Prostate gland (tissue), 2 donors: Measurements from ENCODE around the gene VAMP4. TPM values are rescaled to one million over a fixed set of nuclear protein-coding genes. Genes with fewer than 3 reads are reported as not detected.

Source experiments
- DNase-seq: peaks from one replicate; pipeline ENCODE4 v3.0.0-alpha.2; 2019; ENCODE audit warnings: low spot score
- H3K27ac ChIP-seq, 2 donors: fragments of 200-600 bp; sonication (generic); 2 replicates each; pipeline ENCODE4 v1.5.1; 2017 to 2019
- H3K27me3 ChIP-seq: fragments of 200-600 bp; sonication (generic); replicated peaks from 2 replicates; pipeline ENCODE4 v1.5.1; 2019; ENCODE audit not compliant: insufficient read depth
- H3K36me3 ChIP-seq, 2 donors: fragments of 200-600 bp; sonication (generic); 1 replicate in 1 of 2; 2 replicates in 1 of 2; pipeline versions ENCODE4 v1.5.1 to v1.8.1; 2017 to 2019
- H3K4me1 ChIP-seq: fragments of 200-600 bp; sonication (generic); replicated peaks from 2 replicates; pipeline ENCODE4 v1.5.1; 2019
- H3K4me3 ChIP-seq, 2 donors: fragments of 200-600 bp; sonication (generic); 2 replicates each; pipeline ENCODE4 v1.5.1; 2017 to 2019
- H3K9me3 ChIP-seq: fragments of 200-600 bp; sonication (generic); 2 replicates; pipeline ENCODE4 v1.5.1; 2017
- POLR2A ChIP-seq: fragments of 450-650 bp; IDR thresholded peaks from one replicate; pipeline ENCODE4 v1.6.1; 2016; ENCODE audit warnings: antibody characterized with exemption, mild to moderate bottlenecking
- POLR2AphosphoS5 ChIP-seq: sonication (generic); formaldehyde crosslinking; IDR thresholded peaks from one replicate; pipeline ENCODE4 v1.6.1; 2017; ENCODE audit warnings: antibody characterized with exemption
- WGBS: methylation state at CpG from one replicate; pipeline ENCODE4 v1.1.5; 2018; 5-methylcytosine and 5-hydroxymethylcytosine counted together
- intact Hi-C: fragments of 100-400 bp; cut with DNase I; formaldehyde crosslinking; loops from one replicate; pipeline ENCODE4 v1.14.2; 2022
- total RNA-seq, 2 donors: library from RNA; depleted of rRNA; stranded (reverse); fragments of >200 nt; gene quantifications; one replicate each; pipeline ENCODE4 v1.1.0, GENCODE V29; 2016
- TF ChIP-seq, protein P1 (sequence below), 4 experiments: fragments of 200-600 bp in 2 of 4; fragments of 450-650 bp in 2 of 4; sonication (generic) in 2 of 4; IDR thresholded peaks; 1 replicate in 3 of 4; 2 replicates in 1 of 4; pipeline ENCODE4 v1.5.1; 2016 to 2019; ENCODE audit warnings: antibody characterized with exemption in 4 of 4, mild to moderate bottlenecking in 2 of 4, moderate library complexity in 2 of 4

The VAMP4 gene
- total RNA-seq, 2 donors from 2014 or later = 8.2 to 17.2 TPM

DNA sequence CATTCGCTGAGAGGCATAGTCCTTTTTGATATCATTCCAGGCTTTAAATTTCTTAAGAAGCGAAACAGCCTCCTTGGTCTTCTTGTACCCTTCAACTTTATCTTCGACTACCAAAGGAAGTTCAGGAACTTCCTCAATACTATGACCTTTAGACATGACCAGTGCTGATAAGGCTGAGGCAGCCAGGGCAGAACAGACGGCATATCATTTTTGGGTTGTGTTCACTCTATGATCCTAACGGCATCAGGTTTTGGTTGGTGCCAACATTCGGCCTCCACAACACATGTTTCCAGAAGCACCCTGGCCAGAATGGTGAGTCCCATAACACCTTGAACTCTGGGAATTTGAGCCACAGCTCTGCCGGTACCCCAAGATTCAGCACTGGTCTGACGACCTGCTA lies 58.0 kb downstream of the VAMP4 start:
- intact Hi-C loops = no loop called here
- no peaks in the 10 kb centered on the region for H3K36me3 ChIP-seq
- no peaks in the 10 kb centered on the region for H3K9me3 ChIP-seq
- H3K4me1 ChIP-seq = no peaks in the 10 kb centered on the region
- no peak for TF ChIP-seq POLR2A
- TF ChIP-seq, protein P1, sequence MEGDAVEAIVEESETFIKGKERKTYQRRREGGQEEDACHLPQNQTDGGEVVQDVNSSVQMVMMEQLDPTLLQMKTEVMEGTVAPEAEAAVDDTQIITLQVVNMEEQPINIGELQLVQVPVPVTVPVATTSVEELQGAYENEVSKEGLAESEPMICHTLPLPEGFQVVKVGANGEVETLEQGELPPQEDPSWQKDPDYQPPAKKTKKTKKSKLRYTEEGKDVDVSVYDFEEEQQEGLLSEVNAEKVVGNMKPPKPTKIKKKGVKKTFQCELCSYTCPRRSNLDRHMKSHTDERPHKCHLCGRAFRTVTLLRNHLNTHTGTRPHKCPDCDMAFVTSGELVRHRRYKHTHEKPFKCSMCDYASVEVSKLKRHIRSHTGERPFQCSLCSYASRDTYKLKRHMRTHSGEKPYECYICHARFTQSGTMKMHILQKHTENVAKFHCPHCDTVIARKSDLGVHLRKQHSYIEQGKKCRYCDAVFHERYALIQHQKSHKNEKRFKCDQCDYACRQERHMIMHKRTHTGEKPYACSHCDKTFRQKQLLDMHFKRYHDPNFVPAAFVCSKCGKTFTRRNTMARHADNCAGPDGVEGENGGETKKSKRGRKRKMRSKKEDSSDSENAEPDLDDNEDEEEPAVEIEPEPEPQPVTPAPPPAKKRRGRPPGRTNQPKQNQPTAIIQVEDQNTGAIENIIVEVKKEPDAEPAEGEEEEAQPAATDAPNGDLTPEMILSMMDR (IDR thresholded peaks at IDR 0.05) = no peak
- no peak for TF ChIP-seq POLR2AphosphoS5
- H3K27ac ChIP-seq = no peak overlapping the region
- no peaks in the 10 kb centered on the region for H3K27me3 ChIP-seq
- DNase-seq = no peak
- H3K4me3 ChIP-seq = no peak overlapping the region
- 94% methylated on average over 8 of the region's 8 CpGs for WGBS

DNA sequence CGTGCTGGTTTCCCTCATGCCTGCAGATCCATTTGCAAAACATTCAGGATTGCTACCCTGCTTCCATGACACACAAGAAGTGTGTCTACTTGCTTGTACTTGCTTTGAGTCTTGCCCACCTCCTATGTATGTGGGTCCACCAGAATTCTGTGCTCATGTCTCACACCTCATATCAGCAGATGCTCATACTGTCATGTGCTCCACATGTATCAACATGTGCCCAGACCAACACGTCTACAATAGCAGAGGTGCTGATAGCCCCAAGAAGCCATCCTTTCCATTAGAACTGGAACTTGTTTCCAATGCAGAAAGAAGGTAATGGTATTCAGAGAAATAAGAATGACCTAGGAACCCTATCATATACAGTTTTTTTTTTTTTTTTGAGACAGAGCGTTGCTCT lies 61.5 kb downstream of the VAMP4 start:
- Histone ChIP-seq H3K4me3 (no peak overlapping the region), H3K27ac (no peak overlapping the region), H3K4me1 (no peaks in the 10 kb centered on the region), H3K27me3 (no peaks in the 10 kb centered on the region), H3K9me3 (no peaks in the 10 kb centered on the region), H3K36me3 (no peaks in the 10 kb centered on the region)
- 98% methylated on average over 3 of the region's 3 CpGs for WGBS
- intact Hi-C loops = no loop called here
- no peak for TF ChIP-seq POLR2AphosphoS5
- no peak for TF ChIP-seq POLR2A
- TF ChIP-seq, protein P1 (IDR thresholded peaks at IDR 0.05) = no peak
- no peak for DNase-seq

DNA sequence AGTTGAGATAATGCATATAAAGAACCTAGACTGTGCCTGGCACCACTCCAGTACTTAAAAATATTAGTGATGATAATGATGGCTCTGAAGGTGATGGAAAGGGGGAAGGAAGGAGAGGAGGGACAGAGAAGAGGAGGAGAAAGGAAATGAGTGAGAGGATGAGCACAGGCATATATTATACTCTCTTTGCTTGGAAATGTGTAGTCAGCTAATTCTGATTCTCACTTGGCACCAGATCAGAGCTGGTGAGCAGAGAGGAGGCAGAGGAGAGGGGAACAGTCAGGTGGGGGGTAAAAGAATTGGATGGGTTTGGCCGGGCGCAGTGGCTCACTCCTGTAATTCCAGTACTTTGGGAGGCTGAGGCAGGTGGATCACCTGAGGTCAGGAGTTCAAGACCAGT lies 65.0 kb downstream of the VAMP4 start:
- 78% methylated on average over 2 of the region's 2 CpGs for WGBS
- no peaks in the 10 kb centered on the region for H3K9me3 ChIP-seq
- DNase-seq = no peak
- H3K4me1 ChIP-seq = no peaks in the 10 kb centered on the region
- TF ChIP-seq POLR2AphosphoS5 (no peak), POLR2A (no peak)
- TF ChIP-seq, protein P1 (IDR thresholded peaks at IDR 0.05) = no peak
- intact Hi-C loops = loop anchor here (5.0 kb wide), 1 partner anchor 40 kb away; no protein-coding TSS in a partner anchor
- no peak overlapping the region for H3K4me3 ChIP-seq
- H3K36me3 ChIP-seq = no peaks in the 10 kb centered on the region
- no peaks in the 10 kb centered on the region for H3K27me3 ChIP-seq
- H3K27ac ChIP-seq = no peak overlapping the region

DNA sequence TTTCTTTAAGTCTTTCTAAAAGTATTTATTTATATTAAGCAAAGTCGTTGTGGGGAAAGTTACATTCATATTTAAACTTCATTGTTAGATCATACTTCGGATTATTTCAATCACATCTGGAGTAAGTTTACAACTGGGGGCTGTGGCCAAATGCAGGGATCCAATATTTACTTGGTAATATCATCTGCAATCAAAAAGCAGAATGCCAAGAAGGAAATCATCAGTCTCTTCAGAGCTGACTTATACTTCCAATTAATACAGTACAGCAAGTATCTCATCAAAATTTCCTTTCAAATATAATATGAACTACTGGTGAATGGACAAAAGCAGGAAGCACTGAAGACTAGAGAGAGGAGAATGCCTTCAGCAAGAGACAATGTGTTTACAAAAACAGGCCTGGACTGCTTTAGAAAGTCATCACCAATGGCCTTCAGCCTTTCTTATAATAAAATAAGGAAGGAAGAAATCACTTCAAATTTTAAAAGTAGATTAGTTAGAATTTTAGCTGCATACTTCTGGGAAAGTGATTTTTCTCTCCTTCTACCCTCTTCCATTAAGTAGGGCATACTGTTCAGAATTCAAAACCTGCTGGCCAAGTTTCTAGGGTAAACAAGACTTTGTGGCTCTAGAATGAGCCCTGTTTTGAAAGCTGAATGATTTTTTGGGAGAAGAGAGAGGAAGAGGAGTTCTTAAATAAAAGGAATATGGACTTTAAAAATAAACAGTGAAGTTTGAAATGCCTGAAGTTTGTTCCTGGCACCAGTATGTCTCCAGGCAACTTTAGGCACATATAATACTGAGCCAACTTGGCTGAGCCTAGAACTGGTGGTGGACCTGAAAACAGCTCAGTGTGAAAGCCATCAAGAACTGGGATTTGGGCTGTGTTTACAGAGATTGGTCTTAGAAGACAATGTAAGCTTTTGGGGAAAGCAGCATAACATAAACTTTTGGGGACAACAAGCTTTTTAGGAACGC lies 67.1 kb downstream of the VAMP4 start:
- WGBS = 28% methylated on average over 3 of the region's 3 CpGs
- no peak for DNase-seq
- Histone ChIP-seq H3K4me3 (no peak overlapping the region), H3K36me3 (no peaks in the 10 kb centered on the region), H3K27ac (peak overlapping the region; percentile 25 to 38), H3K4me1 (no peaks in the 10 kb centered on the region), H3K27me3 (no peaks in the 10 kb centered on the region), H3K9me3 (no peaks in the 10 kb centered on the region)
- TF ChIP-seq POLR2A (no peak), POLR2AphosphoS5 (peak; percentile 30)
- TF ChIP-seq, protein P1 (IDR thresholded peaks at IDR 0.05) = no peak
- intact Hi-C loops = loop anchor here (5.0 kb wide), 1 partner anchor 43 kb away; no protein-coding TSS in a partner anchor

DNA sequence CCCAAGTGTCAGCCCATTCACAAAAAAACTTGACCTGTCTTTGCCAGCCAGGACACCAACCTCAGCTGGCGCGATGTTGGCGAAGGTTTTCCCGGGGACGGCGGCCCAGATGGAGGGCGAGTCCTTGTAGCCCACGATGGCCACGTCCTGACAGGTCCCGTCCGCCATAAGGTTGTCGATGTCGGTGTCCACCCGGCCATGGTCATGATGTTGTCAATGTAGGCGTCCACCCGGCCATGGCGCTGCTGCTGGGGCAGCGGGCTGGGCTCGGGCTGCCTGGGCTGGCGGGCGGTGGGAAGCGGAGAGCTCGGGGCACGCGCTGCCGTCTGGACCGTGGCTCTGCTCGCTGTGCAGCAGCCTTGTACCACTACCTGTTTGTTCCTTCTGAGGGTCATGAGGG lies 71.1 kb downstream of the VAMP4 start:
- DNase-seq = no peak
- intact Hi-C loops = no loop called here
- WGBS = 97% methylated on average over 26 of the region's 28 CpGs
- H3K27me3 ChIP-seq = no peaks in the 10 kb centered on the region
- H3K27ac ChIP-seq = no peak overlapping the region
- H3K4me3 ChIP-seq = no peak overlapping the region
- H3K9me3 ChIP-seq = no peaks in the 10 kb centered on the region
- H3K36me3 ChIP-seq = no peaks in the 10 kb centered on the region
- TF ChIP-seq, protein P1 (IDR thresholded peaks at IDR 0.05) = no peak
- TF ChIP-seq POLR2AphosphoS5 (no peak), POLR2A (no peak)
- no peaks in the 10 kb centered on the region for H3K4me1 ChIP-seq
